NCI-H1092 treated with DMSO at 0.1 percent for 48 hours (cell line): ENCODE results near the gene GPR68.
A peak's percentile ranks its signal among the peaks of the same experiment; 100 is the strongest.
"Not testable (repeated sequence)": the region's sequence is repeated elsewhere in the genome, so short reads cannot be mapped to it uniquely, and the experiment has no call there.

ENCODE experiments used
- DNase-seq: peaks from one replicate; lab custom pipeline; 2025; lab: John Stamatoyannopoulos, UW

GPR68 gene

DNA sequence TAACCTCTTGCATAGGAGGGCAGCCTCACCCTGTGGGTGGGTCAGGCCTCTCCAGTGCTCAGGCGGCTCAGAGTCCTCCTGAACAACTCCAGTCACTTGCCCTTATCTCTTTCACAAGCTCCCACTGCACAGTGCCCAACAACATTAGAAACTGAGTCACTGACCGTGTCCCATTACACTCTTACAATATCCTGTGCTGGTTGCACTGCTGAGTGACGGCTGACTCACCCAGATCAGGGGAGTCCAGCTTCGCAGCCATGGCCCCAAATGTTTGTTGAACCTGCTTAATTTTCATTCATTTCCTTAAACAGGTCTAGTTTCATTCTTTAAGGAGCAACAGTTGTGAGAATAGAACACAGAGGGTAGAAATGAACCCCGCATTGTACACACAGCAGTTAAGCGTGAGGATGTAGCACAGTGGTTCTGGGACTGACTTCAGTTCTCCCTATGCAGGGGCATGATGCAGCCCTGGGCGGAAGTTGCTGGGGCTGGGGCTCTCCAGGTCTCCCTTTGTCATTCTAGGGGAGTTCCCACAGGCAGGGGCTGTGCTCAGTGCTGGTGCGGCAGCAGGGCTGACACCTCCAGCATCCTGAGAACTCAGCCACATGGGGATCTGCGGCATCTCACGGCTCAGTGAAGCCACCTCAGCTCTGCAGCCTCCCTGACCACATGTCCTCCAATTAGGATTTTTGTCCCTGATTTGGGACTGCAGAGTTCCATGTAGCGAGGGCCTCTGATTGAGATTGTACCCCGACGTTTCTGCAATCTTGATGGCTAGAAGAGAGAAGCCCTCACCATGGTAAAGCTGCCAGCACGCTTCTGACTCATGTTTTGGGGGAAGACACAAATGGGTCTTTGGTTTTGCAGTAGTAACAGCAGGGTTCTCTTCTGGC is 16.1 kb downstream of the GPR68 start:
- no peak for DNase-seq

DNA sequence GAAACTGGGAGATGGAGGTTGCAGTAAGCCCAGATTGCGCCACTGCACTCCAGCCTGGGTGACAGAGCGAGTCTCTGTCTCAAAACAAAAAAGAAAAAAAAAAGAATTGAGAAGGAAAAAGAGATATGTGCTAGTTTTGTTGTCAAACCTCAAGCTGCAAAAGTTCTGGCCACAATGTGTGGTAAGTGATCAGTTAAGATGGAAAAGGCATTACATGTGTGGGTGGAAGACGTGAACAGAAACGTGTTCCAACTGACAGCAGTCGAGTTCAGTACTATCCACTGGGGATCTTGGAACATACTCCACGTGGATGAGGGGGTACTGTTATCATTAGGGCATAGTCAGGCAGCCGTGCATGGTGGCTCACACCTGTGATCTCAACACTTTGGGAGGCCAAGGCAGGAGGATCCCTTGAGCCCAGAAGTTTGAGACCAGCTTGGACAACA is 17.3 kb downstream of the GPR68 start:
- DNase-seq, result no peak

GRCh38 chr14:91226360-91226759 is 18.1 kb downstream of the GPR68 start:
- DNase-seq, result not testable (repeated sequence)

GRCh38 chr14:91225025-91225424 is 19.5 kb downstream of the GPR68 start:
- DNase-seq, result peak; percentile 59

DNA sequence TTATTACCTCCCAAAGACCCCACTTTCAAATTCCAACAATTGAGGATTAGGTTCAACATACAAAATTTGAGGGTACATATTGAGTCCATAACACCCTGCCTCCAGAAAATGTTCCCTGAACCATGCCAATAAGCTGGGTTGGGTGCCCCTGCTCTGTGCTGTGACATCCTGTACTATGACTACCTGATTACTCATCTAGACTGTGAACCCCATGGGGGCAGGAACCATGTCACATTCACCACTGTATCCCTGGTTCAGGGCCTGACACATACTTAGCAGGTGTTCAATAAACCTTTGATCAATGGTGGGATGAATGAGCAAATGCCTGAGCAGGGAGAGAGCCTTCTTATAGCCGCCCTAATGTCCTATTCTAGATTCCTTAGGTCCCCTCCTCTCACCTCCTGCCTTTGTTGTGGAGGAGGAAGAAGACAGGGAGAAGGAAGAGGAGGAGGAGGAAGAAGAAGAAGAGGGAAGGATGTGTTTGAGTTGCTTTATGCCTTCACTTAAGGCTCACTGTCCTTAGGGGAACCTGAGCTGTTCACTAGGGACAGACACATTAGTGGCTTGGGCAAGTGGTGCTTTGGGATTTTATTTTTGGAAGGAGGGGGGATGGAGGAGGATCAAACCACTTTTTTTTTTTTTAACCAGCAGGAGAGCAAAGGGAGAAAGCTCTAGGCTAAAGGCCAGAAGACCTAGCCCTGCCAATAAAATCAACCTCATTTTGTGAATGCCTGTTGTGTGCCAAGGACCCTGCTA is 21.3 kb downstream of the GPR68 start:
- DNase-seq, result peak; percentile 60

- DNase-seq, result no peak
Measured at GRCh38 chr14:91221270-91221669, 23.2 kb downstream of the GPR68 start.

GRCh38 chr14:91220581-91221000 is 23.9 kb downstream of the GPR68 start:
- no peak for DNase-seq

DNA sequence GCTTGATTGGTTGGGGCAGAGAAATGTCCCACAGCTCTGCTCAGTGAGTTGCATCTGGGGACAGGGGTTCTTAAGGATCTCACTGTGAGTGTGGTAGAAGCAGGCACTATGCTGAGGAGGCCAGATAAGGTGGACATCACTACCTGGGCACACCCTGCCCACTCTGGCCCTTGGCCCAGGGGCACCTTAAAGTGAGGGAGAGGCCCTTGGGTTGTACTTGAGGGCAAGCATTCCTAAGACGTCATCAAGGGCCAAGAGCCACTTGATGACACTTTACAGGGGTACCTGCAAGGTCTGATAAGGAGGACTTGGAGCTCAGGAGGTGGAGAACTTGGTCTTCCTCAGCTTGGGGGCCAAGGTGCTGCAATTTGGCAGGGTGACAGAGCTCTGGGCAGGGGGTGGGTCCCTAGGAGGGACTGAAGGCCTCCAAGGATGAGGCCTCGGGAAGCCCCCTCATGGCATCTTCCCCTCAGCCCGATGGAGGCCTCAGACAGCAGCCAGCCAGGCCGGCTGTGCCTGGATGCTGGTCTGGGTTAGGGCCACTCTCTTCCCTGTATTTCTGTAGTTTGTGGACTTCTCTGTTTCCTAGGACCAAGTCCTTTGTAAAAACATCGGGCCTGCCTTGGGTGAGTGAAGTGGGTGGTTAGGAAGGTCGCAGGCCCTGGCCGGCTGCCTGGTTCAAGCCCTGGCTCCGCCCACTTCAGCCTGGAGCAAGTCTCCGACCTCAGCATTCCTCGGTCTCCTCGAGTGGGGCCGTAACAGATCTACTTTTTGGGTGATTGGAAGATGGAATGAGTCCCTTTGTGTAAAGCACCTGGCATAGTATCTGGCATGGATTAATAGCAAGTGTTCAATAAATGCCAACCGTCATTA is 24.8 kb downstream of the GPR68 start:
- no peak for DNase-seq

GRCh38 chr14:91218014-91218413 is 26.5 kb downstream of the GPR68 start:
- no peak for DNase-seq

DNA sequence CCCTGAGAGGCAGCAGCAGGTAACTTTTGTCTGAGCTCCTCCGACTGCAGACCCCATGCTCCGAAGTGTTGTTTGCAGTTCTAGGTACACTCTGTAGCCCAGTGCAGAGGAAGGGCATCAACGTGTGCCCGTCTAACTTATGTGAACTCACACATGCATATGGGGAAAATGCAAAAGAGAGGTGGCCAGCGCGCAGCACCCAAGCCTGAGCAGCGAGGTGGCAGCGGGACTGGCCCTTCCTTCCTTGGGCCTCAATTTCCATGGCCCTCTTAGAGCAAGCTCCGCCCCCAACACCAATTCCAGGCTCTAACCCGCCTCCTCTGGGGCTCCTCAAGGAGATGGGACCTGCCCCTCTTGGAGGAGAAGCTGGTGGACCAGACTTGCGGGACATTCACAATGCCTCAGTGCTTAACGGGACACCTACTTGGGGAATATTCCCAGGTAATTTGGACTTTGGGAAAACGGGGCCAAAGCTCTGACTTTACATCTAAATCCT is 27.7 kb downstream of the GPR68 start:
- no peak for DNase-seq

DNA sequence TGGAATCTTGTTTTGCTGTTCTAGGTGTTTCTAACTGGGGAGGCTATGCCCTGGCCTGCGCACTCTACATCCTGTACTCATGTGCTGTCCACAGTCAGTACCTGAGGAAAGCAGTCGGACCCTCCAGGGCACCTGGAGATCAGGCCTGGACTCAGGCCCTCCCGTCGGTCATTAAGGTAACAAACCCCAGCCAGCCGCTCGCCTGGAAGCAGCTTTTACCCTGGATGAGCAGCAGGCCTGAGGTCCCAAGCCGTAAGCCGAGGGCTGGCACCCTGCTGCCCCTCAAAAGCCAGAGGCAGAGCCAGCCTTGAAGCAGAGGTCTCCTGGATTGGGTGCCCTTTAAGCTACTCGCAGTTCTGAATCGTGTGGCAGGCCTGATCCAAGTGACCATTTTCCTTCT is 29.1 kb downstream of the GPR68 start:
- DNase-seq, result no peak

DNA sequence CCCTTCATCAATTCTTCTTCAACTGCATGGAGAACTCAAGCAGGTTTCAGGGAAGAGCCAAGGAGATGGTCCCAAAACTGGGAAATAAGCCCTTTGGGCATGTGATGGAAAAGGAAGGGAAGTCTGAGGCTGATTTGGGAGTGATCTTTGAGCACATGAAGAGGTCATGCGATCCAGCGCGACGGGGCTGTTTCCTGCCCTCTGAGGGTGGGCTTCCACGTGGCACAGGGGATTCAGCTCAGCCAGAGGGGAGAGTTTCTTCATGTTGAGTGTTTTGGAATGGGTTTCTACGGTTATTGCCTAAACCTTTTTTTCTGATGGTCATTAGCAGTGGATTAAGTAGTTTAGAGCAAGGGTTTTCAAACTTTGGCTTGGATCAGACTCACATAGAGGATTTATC is 30.2 kb downstream of the GPR68 start:
- DNase-seq, result no peak

DNA sequence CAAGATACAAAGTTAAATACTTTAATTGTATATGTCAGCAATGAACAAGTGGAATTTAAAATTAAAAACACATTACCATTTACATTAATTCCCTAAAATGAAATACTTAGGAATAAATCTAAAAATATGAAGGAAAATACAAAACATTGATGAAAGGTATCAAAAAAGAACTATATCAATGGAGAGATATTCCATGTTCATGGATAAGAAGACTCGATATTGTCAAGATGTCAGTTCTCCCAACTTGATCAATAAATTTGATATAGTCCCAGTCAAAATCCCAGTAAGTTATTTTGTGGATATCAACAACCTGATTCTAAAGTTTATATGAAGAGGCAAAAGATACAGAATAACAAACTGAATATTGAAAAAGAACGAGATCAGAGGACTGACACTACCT is 33.5 kb downstream of the GPR68 start:
- no peak for DNase-seq

GRCh38 chr14:91207008-91207407 is 37.5 kb downstream of the GPR68 start:
- DNase-seq, result no peak

- no peak for DNase-seq
Measured at GRCh38 chr14:91205459-91205858, 39.0 kb downstream of the GPR68 start.

DNA sequence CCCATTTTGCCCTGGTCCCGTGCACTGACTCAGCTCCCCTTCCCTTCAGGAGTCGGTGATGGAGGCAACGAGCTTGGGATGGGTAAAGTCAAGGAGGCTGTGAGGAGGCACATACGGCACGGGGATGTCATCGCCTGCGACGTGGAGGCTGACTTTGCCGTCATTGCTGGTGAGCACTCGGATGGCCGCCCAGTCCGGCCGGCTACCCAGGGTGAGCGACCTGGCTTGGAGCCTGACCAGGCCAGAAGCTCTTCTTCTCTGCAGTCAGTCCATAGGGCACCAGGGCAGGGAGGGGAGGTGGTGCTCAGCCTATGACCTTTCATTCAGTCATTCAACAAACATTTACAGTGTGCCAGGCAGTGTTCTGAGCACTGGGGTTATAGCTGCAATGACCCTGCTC is 39.8 kb downstream of the GPR68 start:
- DNase-seq, result no peak

- no peak for DNase-seq
Measured at GRCh38 chr14:91202234-91202974, 42.1 kb downstream of the GPR68 start.

DNA sequence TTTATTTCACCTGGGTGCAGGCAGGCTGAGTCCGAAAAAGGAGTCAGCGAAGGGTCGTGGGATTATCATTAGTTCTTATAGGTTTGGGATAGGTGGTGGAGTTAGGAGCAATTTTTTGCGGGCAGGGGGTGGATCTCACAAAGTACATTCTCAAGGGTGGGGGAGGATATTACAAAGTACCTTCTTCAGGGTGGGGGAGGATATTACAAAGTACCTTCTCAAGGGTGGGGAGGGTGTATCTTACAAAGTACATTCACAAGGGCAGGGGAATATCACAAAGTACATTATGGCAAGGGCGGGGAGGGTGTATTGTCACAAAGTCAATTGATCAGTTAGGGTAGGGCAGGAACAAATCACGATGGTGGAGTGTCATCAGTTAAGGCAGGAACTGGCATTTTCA is 43.7 kb downstream of the GPR68 start:
- not testable (repeated sequence) for DNase-seq

GRCh38 chr14:91197631-91198030 is 46.9 kb downstream of the GPR68 start:
- no peak for DNase-seq

- DNase-seq, result no peak
Measured at GRCh38 chr14:91195881-91196280, 48.6 kb downstream of the GPR68 start.

DNA sequence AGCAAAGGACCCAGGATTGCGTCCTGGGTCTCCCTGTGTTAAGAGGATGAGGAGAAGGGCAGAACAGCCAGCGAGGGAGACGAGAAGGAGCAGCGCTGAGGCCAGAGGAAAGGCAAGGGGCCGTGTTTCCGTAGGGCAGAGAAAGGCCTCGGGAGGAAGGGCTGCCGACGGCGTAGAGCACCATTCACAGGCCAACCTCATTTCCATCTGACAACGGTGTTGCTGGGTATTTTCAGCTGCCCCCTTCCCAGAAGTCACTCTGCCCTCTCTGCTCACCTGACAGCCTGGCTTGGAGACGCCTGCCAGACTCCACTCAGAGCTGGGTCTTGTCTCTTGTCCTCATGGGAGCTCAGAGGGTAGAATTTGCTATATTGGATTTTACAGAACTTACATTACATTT is 51.4 kb downstream of the GPR68 start:
- DNase-seq, result no peak
